Mucosa of stomach (tissue), 1 donor: ENCODE data around the gene MYB.
"Not testable (repeated sequence)": the region's sequence is repeated elsewhere in the genome, so short reads cannot be mapped to it uniquely, and the experiment has no call there.

Source experiments
- H3K27me3 ChIP-seq: one replicate; pipeline ENCODE4 v1.7.0; 2013; ENCODE audit warnings: mild to moderate bottlenecking, low read length; ENCODE audit not compliant: control insufficient read depth, insufficient read depth
- H3K36me3 ChIP-seq: one replicate; pipeline ENCODE4 v1.7.0; 2013; ENCODE audit warnings: low read length; ENCODE audit not compliant: control insufficient read depth, insufficient read depth
- H3K4me1 ChIP-seq: one replicate; pipeline ENCODE4 v1.7.0; 2013; ENCODE audit warnings: mild to moderate bottlenecking, low read length; ENCODE audit not compliant: control insufficient read depth, insufficient read depth
- H3K4me3 ChIP-seq: one replicate; pipeline ENCODE4 v1.7.0; 2013; ENCODE audit warnings: low read length
- H3K9ac ChIP-seq: one replicate; pipeline ENCODE4 v1.7.0; 2013; ENCODE audit warnings: mild to moderate bottlenecking, low read length, moderate library complexity
- H3K9me3 ChIP-seq: one replicate; pipeline ENCODE4 v1.7.0; 2013; ENCODE audit warnings: mild to moderate bottlenecking, low read length, moderate library complexity; ENCODE audit not compliant: control insufficient read depth
- donor health status: Pancreatic carcinoma.

MYB gene

DNA sequence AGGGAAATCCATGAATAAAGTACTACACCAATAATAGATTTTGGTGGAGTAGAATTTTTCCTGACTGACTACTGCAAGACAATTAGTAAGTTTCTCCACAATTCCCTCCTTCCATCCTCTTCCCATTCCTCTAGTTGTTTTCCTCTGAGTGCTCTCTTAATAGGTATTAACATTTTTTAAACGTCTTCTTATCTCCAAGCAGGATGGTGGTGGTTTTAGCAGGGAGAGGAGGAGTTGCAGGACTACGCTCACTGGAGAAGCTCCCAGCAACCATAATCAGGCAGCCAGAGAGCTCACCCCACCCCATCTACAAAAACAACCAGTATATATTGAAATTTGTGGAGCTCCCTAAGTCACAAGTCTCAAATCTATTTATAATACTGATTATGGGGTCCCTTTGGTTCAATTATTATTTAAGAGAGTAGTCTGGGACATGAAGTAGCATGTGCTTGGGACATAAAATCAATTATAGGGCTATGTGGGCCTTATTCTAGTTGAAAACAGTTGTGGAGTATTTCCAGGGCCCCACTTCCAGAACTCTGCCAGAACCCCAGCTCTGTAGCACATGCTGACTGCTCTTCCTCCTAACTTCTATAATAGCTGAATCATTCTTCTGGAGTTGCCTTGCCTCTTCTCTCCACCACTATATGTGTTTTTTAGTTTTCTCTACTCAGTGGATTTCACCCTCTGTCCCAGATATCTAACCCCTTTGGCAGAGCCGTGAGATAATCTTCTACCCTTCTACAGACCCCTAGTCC lies 49.8 kb downstream of the MYB start:
- Histone ChIP-seq H3K27me3 (no peaks in the 10 kb centered on the region), H3K9me3 (no peaks in the 10 kb centered on the region), H3K36me3 (no peaks in the 10 kb centered on the region), H3K9ac (no peak overlapping the region), H3K4me3 (no peak overlapping the region), H3K4me1 (peaks cover 18% of the 10 kb centered on the region)

DNA sequence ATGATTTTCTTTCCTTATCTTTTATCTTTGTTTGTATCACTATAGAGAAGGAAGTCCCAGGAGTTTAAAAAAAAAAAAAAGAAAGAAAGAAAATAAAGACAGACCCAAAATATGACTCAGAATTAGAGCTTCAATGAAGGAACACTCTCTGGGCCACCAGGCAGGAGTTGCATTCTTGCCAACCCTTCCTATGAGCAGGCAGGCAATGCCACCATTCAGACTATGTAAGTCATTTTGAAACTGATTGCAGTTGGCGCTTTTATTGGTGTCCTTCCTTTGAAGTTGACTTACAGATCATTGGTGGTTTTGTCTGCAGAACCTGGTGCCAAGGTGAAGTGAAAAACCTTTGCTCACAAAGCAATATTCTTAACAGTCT lies 50.3 kb downstream of the MYB start:
- Histone ChIP-seq H3K36me3 (no peaks in the 10 kb centered on the region), H3K4me1 (peaks cover 17% of the 10 kb centered on the region), H3K9me3 (no peaks in the 10 kb centered on the region), H3K4me3 (no peak overlapping the region), H3K9ac (no peak overlapping the region), H3K27me3 (no peaks in the 10 kb centered on the region)

DNA sequence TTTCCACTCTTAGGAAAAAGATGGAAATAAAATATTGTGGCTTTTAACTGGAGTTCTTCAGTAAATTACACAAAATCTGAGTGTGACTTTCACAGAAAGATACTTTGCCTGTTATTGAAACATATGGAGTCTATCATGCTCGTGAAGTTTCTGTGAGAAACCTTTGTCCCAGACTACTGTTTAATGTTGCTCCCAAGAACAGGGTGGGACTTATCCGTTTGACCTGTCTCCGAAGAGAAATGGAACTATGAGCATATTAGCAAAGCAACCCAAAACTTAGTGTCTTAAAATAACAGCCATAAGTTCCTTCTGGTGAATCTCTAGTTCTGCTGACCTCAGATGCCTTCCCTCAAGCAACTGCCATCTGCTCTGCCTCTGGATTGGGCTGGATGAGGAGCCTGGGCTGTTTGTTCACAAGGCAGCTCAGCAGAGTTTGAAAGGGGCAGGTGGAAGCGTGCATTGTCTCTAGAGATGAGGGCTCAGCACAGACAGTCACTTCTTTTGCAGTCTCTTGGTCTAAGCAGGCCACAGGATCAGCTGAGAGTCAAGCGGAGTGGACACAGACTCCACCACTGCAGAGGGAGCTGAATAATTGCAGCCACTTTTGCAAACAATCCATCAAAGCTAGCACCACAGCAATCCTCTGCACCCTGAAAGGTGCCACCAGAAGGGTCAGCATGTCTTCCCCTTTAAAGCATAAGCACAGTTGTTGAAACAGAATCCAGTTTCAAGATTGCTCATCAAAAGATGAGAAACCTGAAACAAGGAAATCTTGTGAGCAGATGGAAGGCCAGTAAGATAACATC lies 52.8 kb downstream of the MYB start:
- H3K4me1 ChIP-seq = peaks cover 10% of the 10 kb centered on the region
- no peaks in the 10 kb centered on the region for H3K27me3 ChIP-seq
- H3K36me3 ChIP-seq = no peaks in the 10 kb centered on the region
- no peak overlapping the region for H3K9ac ChIP-seq
- no peak overlapping the region for H3K4me3 ChIP-seq
- H3K9me3 ChIP-seq = no peaks in the 10 kb centered on the region

DNA sequence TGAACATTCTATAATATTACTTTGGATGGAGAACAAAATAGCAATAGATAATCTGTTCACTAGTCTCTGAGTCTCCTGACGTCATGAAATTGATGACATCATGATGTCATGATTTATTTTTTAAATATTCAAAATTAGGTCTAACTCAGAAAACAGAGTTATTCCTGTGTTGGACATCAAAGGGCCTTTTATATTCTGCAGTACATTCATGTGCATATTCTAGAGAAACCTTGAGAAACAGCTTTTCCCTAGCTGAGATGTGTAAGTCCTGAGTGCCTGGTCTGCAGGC lies 53.3 kb downstream of the MYB start:
- H3K9ac ChIP-seq = no peak overlapping the region
- H3K4me3 ChIP-seq = no peak overlapping the region
- H3K36me3 ChIP-seq = no peaks in the 10 kb centered on the region
- H3K9me3 ChIP-seq = no peaks in the 10 kb centered on the region
- H3K27me3 ChIP-seq = no peaks in the 10 kb centered on the region
- H3K4me1 ChIP-seq = peaks cover 10% of the 10 kb centered on the region

DNA sequence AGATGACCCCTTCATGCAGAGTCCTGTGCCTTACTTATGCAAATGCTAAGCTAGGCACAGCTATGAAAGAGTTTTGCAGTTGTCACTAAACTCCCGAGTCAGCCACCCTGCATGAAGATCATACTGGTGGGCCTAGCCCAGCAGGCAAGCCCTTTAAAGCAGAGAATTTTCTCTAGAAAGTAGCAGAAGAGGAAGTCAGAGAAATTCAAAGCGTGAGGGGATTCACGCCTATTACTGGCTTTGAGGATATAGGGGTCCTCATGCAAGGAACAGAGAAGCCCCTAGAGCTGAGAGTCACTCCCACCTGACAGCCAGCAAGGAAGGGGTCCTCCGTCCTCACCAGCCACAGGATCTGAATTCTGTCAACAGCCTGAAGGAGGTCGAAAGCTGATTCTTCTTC lies 54.6 kb downstream of the MYB start:
- H3K9ac ChIP-seq = no peak overlapping the region
- H3K9me3 ChIP-seq = no peaks in the 10 kb centered on the region
- H3K4me1 ChIP-seq = peaks cover 10% of the 10 kb centered on the region
- H3K27me3 ChIP-seq = no peaks in the 10 kb centered on the region
- H3K4me3 ChIP-seq = no peak overlapping the region
- H3K36me3 ChIP-seq = no peaks in the 10 kb centered on the region

DNA sequence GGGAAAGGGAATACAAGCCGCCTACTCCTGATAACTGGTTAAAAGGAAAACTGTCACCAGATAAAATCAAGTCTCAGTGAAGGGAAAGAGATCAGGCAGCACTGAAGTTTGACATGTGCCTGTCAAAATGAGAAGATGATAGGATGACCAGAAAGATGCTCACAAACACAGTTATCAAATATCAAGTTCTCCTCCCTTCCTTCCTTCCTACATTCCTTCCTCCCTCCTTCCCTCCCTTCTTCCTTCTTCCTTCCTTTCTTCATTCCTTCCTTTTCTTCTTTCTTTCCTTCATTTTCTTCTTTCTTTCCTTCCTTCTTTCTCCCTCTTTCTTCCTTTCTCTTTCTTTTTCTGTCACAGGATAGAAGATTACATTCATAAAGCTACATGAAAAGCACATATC lies 55.2 kb downstream of the MYB start:
- Histone ChIP-seq H3K27me3 (no peaks in the 10 kb centered on the region), H3K9ac (no peak overlapping the region), H3K4me3 (no peak overlapping the region), H3K9me3 (no peaks in the 10 kb centered on the region), H3K4me1 (peaks cover 4% of the 10 kb centered on the region), H3K36me3 (no peaks in the 10 kb centered on the region)

DNA sequence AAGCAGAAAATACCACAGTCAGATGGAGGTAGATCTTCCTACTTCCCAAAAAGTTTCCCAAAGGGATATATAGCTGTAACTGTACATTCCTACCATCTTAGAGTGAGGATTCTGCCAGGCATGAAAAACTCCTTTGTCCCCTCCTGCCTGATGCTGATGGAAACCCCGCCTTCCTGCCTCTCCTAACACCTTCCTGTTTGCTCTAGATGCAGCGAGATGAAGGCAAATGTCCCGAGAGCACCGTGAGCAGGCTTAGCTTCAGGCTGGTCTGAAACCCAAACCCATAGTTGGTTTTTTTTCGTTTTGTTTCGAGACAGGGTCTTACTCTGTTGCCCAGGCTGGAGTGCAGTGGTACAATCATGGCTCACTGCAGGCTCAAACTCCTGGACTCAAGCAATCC lies 55.6 kb downstream of the MYB start:
- Histone ChIP-seq H3K36me3 (no peaks in the 10 kb centered on the region), H3K9ac (no peak overlapping the region), H3K27me3 (no peaks in the 10 kb centered on the region), H3K4me1 (no peaks in the 10 kb centered on the region), H3K9me3 (no peaks in the 10 kb centered on the region), H3K4me3 (no peak overlapping the region)

DNA sequence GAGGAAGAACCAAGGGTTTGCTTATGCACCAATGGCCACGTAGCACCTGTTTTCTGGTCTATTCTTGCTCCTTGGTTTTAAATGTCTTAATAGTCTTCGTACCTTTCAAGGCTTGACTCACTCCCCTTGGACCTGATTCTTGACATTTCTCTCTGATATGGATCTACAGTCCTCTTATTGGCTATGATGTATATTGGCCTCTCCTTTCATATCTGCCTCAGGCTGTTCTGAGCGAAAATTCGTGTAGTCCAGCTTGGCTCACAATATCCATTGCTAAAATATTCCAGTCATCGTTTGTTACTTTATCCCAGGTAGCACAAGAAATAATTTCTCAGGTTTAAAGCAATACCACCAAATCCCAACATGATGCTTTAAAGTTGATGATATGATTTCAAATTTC lies 59.6 kb downstream of the MYB start:
- Histone ChIP-seq H3K36me3 (no peaks in the 10 kb centered on the region), H3K4me1 (peaks cover 13% of the 10 kb centered on the region), H3K9ac (no peak overlapping the region), H3K9me3 (no peaks in the 10 kb centered on the region), H3K4me3 (no peak overlapping the region), H3K27me3 (no peaks in the 10 kb centered on the region)

DNA sequence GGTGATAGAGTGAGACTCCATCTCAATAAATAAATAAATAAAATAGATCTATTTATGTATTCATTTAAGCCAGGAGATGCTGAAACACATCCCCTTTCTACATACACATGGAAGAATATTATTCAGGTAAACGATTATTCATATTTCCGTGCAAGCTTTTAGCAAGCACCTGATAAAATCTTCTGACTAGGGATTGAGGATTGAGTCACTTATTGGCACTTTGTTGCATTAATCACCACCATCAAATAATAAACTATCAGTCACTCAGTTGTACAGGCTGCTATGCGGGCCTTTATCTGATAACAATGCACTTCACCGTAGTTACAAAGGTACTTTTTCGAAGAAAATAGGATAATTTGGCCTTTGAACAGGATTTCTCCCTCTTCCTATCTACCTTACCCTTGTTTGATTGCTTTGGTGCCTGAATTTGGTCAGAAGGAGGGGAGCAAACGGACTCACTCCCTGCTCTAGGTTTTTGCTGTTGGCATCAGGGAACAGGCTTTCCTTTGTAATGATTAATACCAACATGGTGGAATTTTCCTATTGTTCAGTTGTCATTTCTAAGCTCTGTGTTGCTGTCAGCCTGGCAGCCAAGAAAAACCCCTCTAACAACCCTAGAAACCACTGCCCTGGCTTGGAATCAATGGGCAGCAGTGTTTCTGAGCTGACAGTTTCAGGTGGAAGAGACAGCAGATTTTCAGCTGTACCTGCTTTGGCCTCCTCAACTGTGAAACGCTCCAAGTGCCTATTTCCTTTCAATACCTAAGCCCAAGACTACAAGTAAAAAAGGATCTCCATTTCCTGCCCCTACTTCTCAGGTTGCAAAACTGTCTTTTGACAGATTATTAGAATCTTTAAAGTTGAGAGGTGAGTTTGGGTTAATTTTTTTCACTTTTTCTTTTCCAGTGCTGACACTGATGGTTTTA lies 63.0 kb downstream of the MYB start:
- Histone ChIP-seq H3K4me3 (no peak overlapping the region), H3K9me3 (no peaks in the 10 kb centered on the region), H3K4me1 (peaks cover 13% of the 10 kb centered on the region), H3K27me3 (no peaks in the 10 kb centered on the region), H3K36me3 (no peaks in the 10 kb centered on the region), H3K9ac (no peak overlapping the region)

DNA sequence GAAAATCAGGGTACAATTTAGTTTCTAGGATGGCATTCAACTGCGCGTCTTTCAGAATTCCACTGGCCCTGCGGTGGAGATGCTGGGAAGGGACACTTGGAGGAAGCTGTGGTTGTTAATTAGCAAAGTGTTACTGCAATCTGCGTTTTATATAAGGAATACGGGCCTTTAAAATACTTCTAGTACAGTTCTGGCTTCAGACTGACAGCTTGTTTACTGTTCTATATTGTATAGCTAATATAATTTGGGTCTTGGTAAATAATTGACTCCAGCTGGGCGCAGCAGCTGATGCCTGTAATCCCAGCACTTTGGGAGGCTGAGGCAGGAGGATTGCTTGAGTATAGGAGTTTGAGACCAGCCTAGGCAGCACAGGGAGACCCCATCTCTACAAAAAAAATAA lies 63.7 kb downstream of the MYB start:
- peaks cover 13% of the 10 kb centered on the region for H3K4me1 ChIP-seq
- H3K36me3 ChIP-seq = no peaks in the 10 kb centered on the region
- H3K9ac ChIP-seq = no peak overlapping the region
- no peak overlapping the region for H3K4me3 ChIP-seq
- no peaks in the 10 kb centered on the region for H3K9me3 ChIP-seq
- H3K27me3 ChIP-seq = no peaks in the 10 kb centered on the region

DNA sequence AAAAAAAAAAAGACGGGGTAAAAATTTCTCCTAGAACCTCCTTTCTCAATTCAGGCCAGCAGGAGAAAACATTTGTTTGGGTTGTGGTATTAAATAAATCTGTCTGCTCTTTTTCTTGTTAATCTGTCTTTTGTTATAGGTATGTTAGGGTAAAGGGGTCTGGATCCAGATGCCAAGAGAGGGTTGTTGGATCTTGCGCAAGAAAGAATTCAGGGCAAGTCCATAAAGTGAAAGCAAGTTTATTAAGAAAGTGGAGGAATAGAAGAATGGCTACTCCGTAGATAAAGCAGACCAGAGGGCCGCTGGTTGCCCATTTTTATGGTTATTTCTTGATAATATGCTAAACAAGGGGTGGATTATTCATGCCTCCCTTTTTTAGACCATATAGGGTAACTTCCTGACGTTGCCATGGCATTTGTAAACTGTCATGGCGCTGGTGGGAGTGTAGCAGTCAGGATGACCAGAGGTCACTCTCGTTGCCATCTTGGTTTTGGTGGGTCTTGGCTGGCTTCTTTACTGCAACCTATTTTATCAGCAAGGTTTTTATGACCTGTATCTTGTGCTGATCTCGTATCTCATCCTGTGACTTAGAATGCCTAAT lies 65.4 kb downstream of the MYB start:
- H3K4me1 ChIP-seq = peaks cover 24% of the 10 kb centered on the region
- not testable (repeated sequence) for H3K9me3 ChIP-seq, H3K27me3 ChIP-seq

DNA sequence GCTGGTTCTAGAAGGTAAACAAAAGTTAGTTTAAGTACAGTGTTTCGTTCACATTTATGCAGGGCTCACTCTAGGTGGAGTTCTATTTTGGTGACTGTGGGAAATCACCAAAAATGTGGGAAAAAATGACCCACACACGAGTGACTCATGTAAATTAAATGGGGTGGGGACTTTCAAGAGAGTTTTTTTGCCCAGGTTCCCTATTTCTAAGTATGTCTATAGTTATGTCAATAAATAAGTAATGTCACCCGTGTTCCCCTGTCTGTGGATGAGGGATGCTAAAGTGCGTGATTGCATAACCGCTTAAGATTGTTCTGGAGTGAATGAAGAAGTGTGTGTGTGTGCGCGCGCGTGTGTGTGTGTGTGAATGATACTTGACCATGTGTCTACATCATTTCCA lies 69.1 kb downstream of the MYB start:
- Histone ChIP-seq H3K4me3 (no peak overlapping the region), H3K36me3 (no peaks in the 10 kb centered on the region), H3K4me1 (peaks cover 41% of the 10 kb centered on the region), H3K9me3 (no peaks in the 10 kb centered on the region), H3K27me3 (no peaks in the 10 kb centered on the region), H3K9ac (no peak overlapping the region)

More for the DNA sequence above, 65.4 kb downstream of the MYB start:
- not testable (repeated sequence) for H3K36me3 ChIP-seq, H3K4me3 ChIP-seq, H3K9ac ChIP-seq
